Osteoblast (primary cell): ENCODE data around the gene TUBB2A. TPM values are rescaled to one million over a fixed set of nuclear protein-coding genes. Genes with fewer than 3 reads are reported as not detected.
"Not testable (repeated sequence)": the region's sequence is repeated elsewhere in the genome, so short reads cannot be mapped to it uniquely, and the experiment has no call there.

Source experiments
- DNase-seq: peaks from one replicate; pipeline ENCODE4 v3.0.0; 2011; ENCODE audit warnings: low spot score, mixed read lengths; ENCODE audit not compliant: insufficient read length; ENCODE audit errors: missing footprints
- H2AFZ ChIP-seq: 2 replicates; pipeline ENCODE4 v1.6.0; 2011; ENCODE audit warnings: mild to moderate bottlenecking, low read length
- H3K27ac ChIP-seq: 2 replicates; pipeline ENCODE4 v1.5.1; 2011; ENCODE audit warnings: mild to moderate bottlenecking, low read depth, low read length, moderate library complexity
- H3K27me3 ChIP-seq: 2 replicates; pipeline ENCODE4 v1.6.0; 2012; ENCODE audit warnings: mild to moderate bottlenecking, control low read depth, inconsistent platforms, low read length, moderate library complexity; ENCODE audit not compliant: insufficient read depth
- H3K36me3 ChIP-seq: 2 replicates; pipeline ENCODE4 v1.5.1; 2011; ENCODE audit warnings: mild to moderate bottlenecking, low read length, control low read depth, moderate library complexity; ENCODE audit not compliant: insufficient read depth
- H3K4me1 ChIP-seq: 2 replicates; pipeline ENCODE4 v1.5.1; 2011; ENCODE audit warnings: mild to moderate bottlenecking, low read length, control low read depth, moderate library complexity; ENCODE audit not compliant: insufficient read depth
- H3K4me2 ChIP-seq: 2 replicates; pipeline ENCODE4 v1.6.0; 2011; ENCODE audit warnings: mild to moderate bottlenecking, low read length; ENCODE audit not compliant: insufficient read depth
- H3K4me3 ChIP-seq: fragments of 200-600 bp; sonication (generic); 3 replicates; pipeline ENCODE4 v1.5.1; 2012; ENCODE audit warnings: mild to moderate bottlenecking, low read length, inconsistent platforms; ENCODE audit not compliant: insufficient read depth
- H3K79me2 ChIP-seq: 2 replicates; pipeline ENCODE4 v1.6.0; 2012; ENCODE audit warnings: mild to moderate bottlenecking, low read length, control low read depth, inconsistent platforms; ENCODE audit not compliant: insufficient read depth
- H3K9me3 ChIP-seq: 2 replicates; pipeline ENCODE4 v1.5.1; 2011; ENCODE audit warnings: low read depth, low read length, control low read depth
- H4K20me1 ChIP-seq: 2 replicates; pipeline ENCODE4 v1.6.0; 2012; ENCODE audit warnings: mild to moderate bottlenecking, low read length, control low read depth; ENCODE audit not compliant: insufficient read depth
- CTCF ChIP-seq: IDR thresholded peaks from 2 replicates; pipeline ENCODE4 v1.5.1; 2011; ENCODE audit warnings: mild to moderate bottlenecking, low read depth, low read length, moderate library complexity; ENCODE audit errors: extremely low read depth
- total RNA-seq: library from RNA; depleted of rRNA; stranded (reverse); fragments of >200 nt; gene quantifications from 2 replicates; pipeline ENCODE4 v1.2.3, GENCODE V29; 2012

Gene TUBB2A
- total RNA-seq, 1 donor = 44.5 TPM

GRCh38 chr6:3202999-3203696 lies 45.8 kb upstream of the TUBB2A start:
- Histone ChIP-seq H3K4me1 (peaks cover 19% of the 10 kb centered on the region), H3K27ac (no peak overlapping the region), H3K4me3 (no peak overlapping the region), H3K79me2 (no peaks in the 10 kb centered on the region), H4K20me1 (no peaks in the 10 kb centered on the region), H3K27me3 (peaks cover 8% of the 10 kb centered on the region), H3K36me3 (no peaks in the 10 kb centered on the region), H3K4me2 (no peak overlapping the region), H3K9me3 (no peaks in the 10 kb centered on the region), H2AFZ (no peak overlapping the region)
- no peak for DNase-seq
- TF ChIP-seq CTCF = no peak

GRCh38 chr6:3201388-3201787 lies 44.0 kb upstream of the TUBB2A start:
- Histone ChIP-seq H3K27me3 (peaks cover 8% of the 10 kb centered on the region), H3K9me3 (no peaks in the 10 kb centered on the region), H3K27ac (no peak overlapping the region), H3K4me1 (peaks cover 9% of the 10 kb centered on the region), H3K36me3 (no peaks in the 10 kb centered on the region), H3K79me2 (no peaks in the 10 kb centered on the region), H2AFZ (no peak overlapping the region), H3K4me3 (no peak overlapping the region), H3K4me2 (no peak overlapping the region), H4K20me1 (no peaks in the 10 kb centered on the region)
- no peak for TF ChIP-seq CTCF
- DNase-seq = no peak

- no peaks in the 10 kb centered on the region for H3K36me3 ChIP-seq
- no peak for TF ChIP-seq CTCF
- H3K9me3 ChIP-seq = no peaks in the 10 kb centered on the region
- H3K27ac ChIP-seq = no peak overlapping the region
- no peaks in the 10 kb centered on the region for H4K20me1 ChIP-seq
- H3K4me1 ChIP-seq = peaks cover 2% of the 10 kb centered on the region
- H2AFZ ChIP-seq = no peak overlapping the region
- no peak overlapping the region for H3K4me2 ChIP-seq
- H3K4me3 ChIP-seq = no peak overlapping the region
- DNase-seq = no peak
- peaks cover 8% of the 10 kb centered on the region for H3K27me3 ChIP-seq
- H3K79me2 ChIP-seq = no peaks in the 10 kb centered on the region
Observed at GRCh38 chr6:3200682-3201081, 43.3 kb upstream of the TUBB2A start.

GRCh38 chr6:3199382-3199781 lies 42.0 kb upstream of the TUBB2A start:
- Histone ChIP-seq H3K4me1 (no peaks in the 10 kb centered on the region), H4K20me1 (no peaks in the 10 kb centered on the region), H3K9me3 (no peaks in the 10 kb centered on the region), H3K79me2 (no peaks in the 10 kb centered on the region), H3K4me2 (no peak overlapping the region), H3K36me3 (no peaks in the 10 kb centered on the region), H3K27ac (no peak overlapping the region), H3K4me3 (no peak overlapping the region), H3K27me3 (peaks cover 8% of the 10 kb centered on the region), H2AFZ (no peak overlapping the region)
- DNase-seq = no peak
- no peak for TF ChIP-seq CTCF

- H3K79me2 ChIP-seq, H3K9me3 ChIP-seq, H4K20me1 ChIP-seq, H3K36me3 ChIP-seq, H2AFZ ChIP-seq, H3K27me3 ChIP-seq, H3K4me1 ChIP-seq, DNase-seq, H3K4me2 ChIP-seq, H3K4me3 ChIP-seq, H3K27ac ChIP-seq: not testable (repeated sequence)
Observed at GRCh38 chr6:3197734-3198133, 40.4 kb upstream of the TUBB2A start.
